Colon (tissue), 2 donors: ENCODE results near the gene MSANTD2.

Experiments used
- FAIRE-seq: peaks from 2 replicates; lab custom pipeline; 2012; peaks lifted over from hg19 to GRCh38; lab: Jason Lieb, UNC
- donor health status: control.
- donor health status: control.

MSANTD2 gene

GRCh38 chr11:124817036-124817435 lies 16.8 kb upstream of the MSANTD2 start:
- no peak for FAIRE-seq

GRCh38 chr11:124814739-124815138 lies 14.5 kb upstream of the MSANTD2 start:
- no peak for FAIRE-seq

- FAIRE-seq, result no peak
These were observed 12.7 kb upstream of the MSANTD2 start for GRCh38 chr11:124812876-124813275.

- FAIRE-seq, result no peak
These were observed 11.4 kb upstream of the MSANTD2 start for GRCh38 chr11:124811399-124812125.

GRCh38 chr11:124807660-124808270 lies 7.6 kb upstream of the MSANTD2 start:
- no peak for FAIRE-seq

- no peak for FAIRE-seq
These were observed 7.0 kb upstream of the MSANTD2 start for GRCh38 chr11:124807201-124807600.

GRCh38 chr11:124804884-124805283 lies 4.7 kb upstream of the MSANTD2 start:
- FAIRE-seq, result no peak

- no peak for FAIRE-seq
These were observed 1.6 kb upstream of the MSANTD2 start for GRCh38 chr11:124801636-124802312.

GRCh38 chr11:124801014-124801413 lies 808 bp upstream of the MSANTD2 start:
- no peak for FAIRE-seq

- FAIRE-seq, result no peak
These were observed 619 bp downstream of the MSANTD2 start for GRCh38 chr11:124799348-124800225.

GRCh38 chr11:124798991-124799347 lies 1.2 kb downstream of the MSANTD2 start:
- FAIRE-seq, result no peak

- FAIRE-seq, result no peak
These were observed 3.9 kb downstream of the MSANTD2 start for GRCh38 chr11:124796312-124796711.

GRCh38 chr11:124793466-124794278 lies 6.5 kb downstream of the MSANTD2 start:
- FAIRE-seq, result no peak

GRCh38 chr11:124791626-124792341 lies 8.4 kb downstream of the MSANTD2 start:
- no peak for FAIRE-seq

GRCh38 chr11:124788521-124788920 lies 11.7 kb downstream of the MSANTD2 start:
- FAIRE-seq, result no peak

- FAIRE-seq, result no peak
These were observed 16.2 kb downstream of the MSANTD2 start for GRCh38 chr11:124784051-124784450.

GRCh38 chr11:124783002-124783401 lies 17.2 kb downstream of the MSANTD2 start:
- FAIRE-seq, result no peak

- FAIRE-seq, result no peak
These were observed 20.6 kb downstream of the MSANTD2 start for GRCh38 chr11:124779568-124779967.

GRCh38 chr11:124778281-124778680 lies 21.9 kb downstream of the MSANTD2 start:
- no peak for FAIRE-seq

GRCh38 chr11:124776865-124777645 lies 23.2 kb downstream of the MSANTD2 start:
- FAIRE-seq, result no peak
